ENCODE measurements around the gene TTC28. TPM values are rescaled to one million over a fixed set of nuclear protein-coding genes. Genes with fewer than 3 reads are reported as not detected.

TTC28 gene
- total and polyA plus RNA-seq, 2 donors (not counting 1 experiment from before 2014, with no cell fraction given): 8.2 to 31.4 TPM

- Histone ChIP-seq H4K20me1 (ENCODE audit: control insufficient read depth, extremely low read depth, insufficient read depth, low read length) (no peaks in the 10 kb centered on the region), H3K36me3 (ENCODE audit: control insufficient read depth, insufficient read depth, low read length) (no peaks in the 10 kb centered on the region), H3K4me3 (replicated peaks in 1 of 4; ENCODE audit: control extremely low read depth in 1 of 4, insufficient read depth in 1 of 4, low read depth in 3 of 4, low read length in 4 of 4) (no peak overlapping the region), H3K4me1 (ENCODE audit: control insufficient read depth, extremely low read depth, insufficient read depth, low read length) (no peaks in the 10 kb centered on the region), H2AFZ (ENCODE audit: low read length) (no peak overlapping the region), H3K9me3 (ENCODE audit: control insufficient read depth, insufficient read depth, low read depth, low read length) (no peaks in the 10 kb centered on the region), H3K4me2 (ENCODE audit: extremely low read depth, insufficient read depth, low read length) (no peak overlapping the region), H3K9ac (ENCODE audit: insufficient read depth, low read length) (no peak overlapping the region), H3K27me3 (ENCODE audit: control insufficient read depth, insufficient read depth, low read length) (no peaks in the 10 kb centered on the region), H3K27ac (ENCODE audit: insufficient read depth, low read length) (no peak overlapping the region), H3K79me2 (ENCODE audit: control insufficient read depth, insufficient read depth, low read length) (no peaks in the 10 kb centered on the region)
- no peak for TF ChIP-seq EZH2 (IDR thresholded peaks at IDR 0.05; ENCODE audit: low read length, missing control alignments)
- TF ChIP-seq CTCF (conservative IDR thresholded peaks at IDR 0.05 in 1 of 2, IDR thresholded peaks at IDR 0.05 in 1 of 2; ENCODE audit: low read depth in 1 of 2, low read length in 2 of 2): no peak
- DNase-seq (ENCODE audit: low read depth in 2 of 2): no peak
These were observed 626.8 kb downstream of the TTC28 start for GRCh38 chr22:28052825-28053269.

DNA sequence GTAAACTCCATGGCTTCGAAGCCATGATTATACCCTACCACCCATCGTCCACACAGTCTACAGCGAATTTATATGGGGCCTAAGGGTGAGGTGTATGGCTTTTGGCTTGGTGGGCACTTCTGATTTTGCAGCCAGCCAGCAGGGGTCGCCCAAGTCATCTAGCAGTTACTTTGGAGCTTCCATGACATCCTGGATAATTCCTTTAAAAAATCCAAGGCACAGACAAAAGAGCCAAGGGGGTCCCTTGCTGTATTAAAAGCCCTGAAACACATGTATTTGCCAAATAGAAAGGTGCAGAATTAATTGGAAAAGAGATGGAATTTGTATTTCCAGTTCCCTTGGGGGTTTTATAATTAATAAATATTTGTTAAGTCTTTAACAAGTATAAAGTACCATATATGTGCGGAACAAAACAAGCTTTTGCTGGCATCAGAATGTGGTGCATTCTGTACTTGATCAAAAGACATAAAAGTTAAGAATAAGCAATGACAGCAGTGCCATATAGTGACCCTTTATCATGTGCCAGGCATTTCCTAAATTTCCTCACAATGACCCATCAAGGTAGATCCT lies 627.8 kb downstream of the TTC28 start:
- Histone ChIP-seq H3K9ac (ENCODE audit: insufficient read depth, low read length) (no peak overlapping the region), H3K79me2 (ENCODE audit: control insufficient read depth, insufficient read depth, low read length) (no peaks in the 10 kb centered on the region)

More for the DNA sequence above, 627.8 kb downstream of the TTC28 start:
- Histone ChIP-seq H4K20me1 (ENCODE audit: control insufficient read depth, extremely low read depth, insufficient read depth, low read length) (no peaks in the 10 kb centered on the region), H3K4me2 (ENCODE audit: extremely low read depth, insufficient read depth, low read length) (no peak overlapping the region), H2AFZ (ENCODE audit: low read length) (no peak overlapping the region), H3K4me1 (ENCODE audit: control insufficient read depth, extremely low read depth, insufficient read depth, low read length) (no peaks in the 10 kb centered on the region), H3K27ac (ENCODE audit: insufficient read depth, low read length) (no peak overlapping the region), H3K36me3 (ENCODE audit: control insufficient read depth, insufficient read depth, low read length) (no peaks in the 10 kb centered on the region), H3K9me3 (ENCODE audit: control insufficient read depth, insufficient read depth, low read depth, low read length) (no peaks in the 10 kb centered on the region), H3K4me3 (replicated peaks in 1 of 4; ENCODE audit: control extremely low read depth in 1 of 4, insufficient read depth in 1 of 4, low read depth in 3 of 4, low read length in 4 of 4) (no peak overlapping the region), H3K27me3 (ENCODE audit: control insufficient read depth, insufficient read depth, low read length) (no peaks in the 10 kb centered on the region)
- DNase-seq (ENCODE audit: low read depth in 2 of 2): peak; percentile 51 to 73
- TF ChIP-seq EZH2 (IDR thresholded peaks at IDR 0.05; ENCODE audit: low read length, missing control alignments): no peak
- peak; percentile 92 to 95 for TF ChIP-seq CTCF (conservative IDR thresholded peaks at IDR 0.05 in 1 of 2, IDR thresholded peaks at IDR 0.05 in 1 of 2; ENCODE audit: low read depth in 1 of 2, low read length in 2 of 2)
